ENCODE measurements around the gene SFN. TPM values are rescaled to one million over a fixed set of nuclear protein-coding genes. Genes with fewer than 3 reads are reported as not detected.
"Not testable (repeated sequence)": the region's sequence is repeated elsewhere in the genome, so short reads cannot be mapped to it uniquely, and the experiment has no call there.

Gene SFN
- total RNA-seq, 1 donor from 2014 or later, result not detected

DNA sequence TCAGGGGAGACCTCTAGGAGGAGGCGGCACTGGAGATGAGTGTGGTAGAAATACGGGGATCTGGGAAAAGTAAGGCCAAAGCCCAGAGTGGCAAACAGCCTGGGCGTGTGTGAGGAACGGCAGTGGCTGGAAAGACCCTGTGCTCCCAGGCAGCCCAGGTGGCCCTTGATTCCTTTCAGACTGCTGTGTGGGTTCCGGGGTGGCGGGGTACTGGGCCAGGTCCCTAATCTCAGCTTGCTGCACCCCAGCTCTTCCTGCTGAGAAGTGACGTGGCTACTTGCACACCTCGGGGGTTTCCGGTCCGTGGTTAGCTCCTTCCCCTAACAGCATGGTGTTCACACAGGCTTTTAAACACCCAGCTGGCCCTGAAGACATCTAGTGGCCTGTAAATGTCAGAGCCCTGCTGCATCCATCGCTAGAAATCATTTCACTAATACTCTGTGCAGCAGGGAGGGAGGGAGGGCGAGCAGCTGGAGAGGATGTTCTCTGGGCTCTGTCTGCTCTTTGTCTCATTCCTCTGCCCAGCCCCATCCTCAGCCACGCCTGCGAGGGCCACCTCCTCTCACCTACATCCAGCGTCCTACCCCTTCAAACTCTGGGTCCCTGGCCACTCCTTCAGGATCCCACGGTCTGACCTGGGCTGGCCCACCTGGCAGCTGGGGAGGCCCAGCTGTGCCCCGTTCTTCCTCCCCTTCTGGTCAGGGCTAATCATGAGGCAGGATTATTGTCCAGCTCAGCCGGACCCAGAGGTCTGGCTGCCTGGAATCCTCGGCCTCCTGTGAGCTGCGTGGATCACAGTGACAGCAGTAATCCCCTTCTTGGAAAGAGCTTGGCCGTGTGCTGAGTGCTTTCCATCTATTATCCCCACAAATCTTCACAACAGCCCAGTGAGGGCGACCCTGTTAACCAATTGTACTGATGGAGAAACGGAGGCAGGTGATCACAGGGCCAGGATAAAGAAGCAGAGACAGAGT, 29.2 kb upstream of the SFN start:
- Mint-ChIP-seq H3K36me3 (ENCODE audit: low read depth) (peaks cover 26% of the 10 kb centered on the region), H3K9me3 (ENCODE audit: low read depth) (no peaks in the 10 kb centered on the region), H3K4me3 (ENCODE audit: unreplicated experiment) (no peak overlapping the region), H3K27ac (ENCODE audit: unreplicated experiment) (no peak overlapping the region), H3K4me1 (ENCODE audit: low read depth) (peaks cover 9% of the 10 kb centered on the region), H3K27me3 (ENCODE audit: low read depth) (no peaks in the 10 kb centered on the region)
- no peak for DNase-seq (ENCODE audit: low spot score)
- TF ChIP-seq, protein P1, sequence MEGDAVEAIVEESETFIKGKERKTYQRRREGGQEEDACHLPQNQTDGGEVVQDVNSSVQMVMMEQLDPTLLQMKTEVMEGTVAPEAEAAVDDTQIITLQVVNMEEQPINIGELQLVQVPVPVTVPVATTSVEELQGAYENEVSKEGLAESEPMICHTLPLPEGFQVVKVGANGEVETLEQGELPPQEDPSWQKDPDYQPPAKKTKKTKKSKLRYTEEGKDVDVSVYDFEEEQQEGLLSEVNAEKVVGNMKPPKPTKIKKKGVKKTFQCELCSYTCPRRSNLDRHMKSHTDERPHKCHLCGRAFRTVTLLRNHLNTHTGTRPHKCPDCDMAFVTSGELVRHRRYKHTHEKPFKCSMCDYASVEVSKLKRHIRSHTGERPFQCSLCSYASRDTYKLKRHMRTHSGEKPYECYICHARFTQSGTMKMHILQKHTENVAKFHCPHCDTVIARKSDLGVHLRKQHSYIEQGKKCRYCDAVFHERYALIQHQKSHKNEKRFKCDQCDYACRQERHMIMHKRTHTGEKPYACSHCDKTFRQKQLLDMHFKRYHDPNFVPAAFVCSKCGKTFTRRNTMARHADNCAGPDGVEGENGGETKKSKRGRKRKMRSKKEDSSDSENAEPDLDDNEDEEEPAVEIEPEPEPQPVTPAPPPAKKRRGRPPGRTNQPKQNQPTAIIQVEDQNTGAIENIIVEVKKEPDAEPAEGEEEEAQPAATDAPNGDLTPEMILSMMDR (IDR thresholded peaks at IDR 0.05), result no peak

- H3K4me1 Mint-ChIP-seq (ENCODE audit: low read depth); H3K4me3 Mint-ChIP-seq (ENCODE audit: unreplicated experiment); DNase-seq (ENCODE audit: low spot score); H3K9me3 Mint-ChIP-seq (ENCODE audit: low read depth); H3K27ac Mint-ChIP-seq (ENCODE audit: unreplicated experiment); H3K27me3 Mint-ChIP-seq (ENCODE audit: low read depth): not testable (repeated sequence)
- peaks cover 25% of the 10 kb centered on the region for H3K36me3 Mint-ChIP-seq (ENCODE audit: low read depth)
Observed at GRCh38 chr1:26837665-26838064, 25.3 kb upstream of the SFN start.

GRCh38 chr1:26838474-26839338, 24.2 kb upstream of the SFN start:
- DNase-seq (ENCODE audit: low spot score), result no peak
- Mint-ChIP-seq H3K36me3 (ENCODE audit: low read depth) (peaks cover 19% of the 10 kb centered on the region), H3K9me3 (ENCODE audit: low read depth) (no peaks in the 10 kb centered on the region), H3K27me3 (ENCODE audit: low read depth) (no peaks in the 10 kb centered on the region), H3K27ac (ENCODE audit: unreplicated experiment) (peak overlapping the region; percentile 45), H3K4me3 (ENCODE audit: unreplicated experiment) (no peak overlapping the region), H3K4me1 (ENCODE audit: low read depth) (peaks cover 6% of the 10 kb centered on the region)
- TF ChIP-seq, protein P1 (IDR thresholded peaks at IDR 0.05), result no peak

DNA sequence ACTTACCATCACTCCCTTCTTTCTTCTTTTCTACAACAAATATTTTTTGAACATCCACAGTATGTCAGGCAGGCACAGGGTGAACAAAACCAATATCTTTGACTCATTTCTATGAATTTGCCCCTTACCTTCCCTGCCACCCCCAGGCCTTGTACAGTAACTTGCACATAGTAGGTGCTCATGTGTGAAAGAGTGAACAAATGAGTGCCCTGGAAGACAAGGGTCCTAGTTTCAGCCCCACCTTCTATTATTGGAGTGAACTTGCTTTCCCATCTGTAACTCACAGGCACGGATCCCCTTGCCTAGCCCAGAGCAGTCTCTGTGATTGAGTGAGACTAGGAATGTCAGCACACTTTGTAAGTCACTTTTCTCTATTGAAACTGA, 23.6 kb upstream of the SFN start:
- no peak for DNase-seq (ENCODE audit: low spot score)
- H3K27ac Mint-ChIP-seq (ENCODE audit: unreplicated experiment), result peak overlapping the region; percentile 45
- H3K36me3 Mint-ChIP-seq (ENCODE audit: low read depth), result peaks cover 14% of the 10 kb centered on the region
- no peak overlapping the region for H3K4me3 Mint-ChIP-seq (ENCODE audit: unreplicated experiment)
- no peaks in the 10 kb centered on the region for H3K9me3 Mint-ChIP-seq (ENCODE audit: low read depth)
- no peaks in the 10 kb centered on the region for H3K27me3 Mint-ChIP-seq (ENCODE audit: low read depth)
- H3K4me1 Mint-ChIP-seq (ENCODE audit: low read depth), result peaks cover 6% of the 10 kb centered on the region
- TF ChIP-seq, protein P1 (IDR thresholded peaks at IDR 0.05), result no peak

DNA sequence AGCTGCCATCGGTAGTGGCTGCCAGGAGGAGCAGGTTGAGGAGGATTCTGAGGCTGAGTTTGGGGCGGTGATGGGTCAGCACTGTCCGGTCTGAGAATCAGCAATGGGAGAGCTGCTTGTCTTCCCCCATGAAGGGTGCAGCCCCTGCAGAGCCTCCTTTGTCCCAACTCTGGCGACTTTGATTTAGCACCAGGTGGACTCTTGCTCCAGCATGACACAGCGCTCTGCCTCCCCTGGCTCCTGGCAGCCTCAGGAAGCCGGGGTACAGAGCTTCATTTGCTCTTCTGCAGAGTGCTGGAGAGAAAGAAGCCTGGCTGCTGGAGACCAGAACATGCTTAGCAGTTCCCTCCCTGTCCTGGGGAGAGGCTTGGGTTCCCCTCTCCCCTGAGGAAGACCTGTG, 23.2 kb upstream of the SFN start:
- TF ChIP-seq, protein P1 (IDR thresholded peaks at IDR 0.05), result no peak
- no peak overlapping the region for H3K27ac Mint-ChIP-seq (ENCODE audit: unreplicated experiment)
- DNase-seq (ENCODE audit: low spot score), result no peak
- H3K9me3 Mint-ChIP-seq (ENCODE audit: low read depth), result no peaks in the 10 kb centered on the region
- H3K4me1 Mint-ChIP-seq (ENCODE audit: low read depth), result peaks cover 6% of the 10 kb centered on the region
- H3K27me3 Mint-ChIP-seq (ENCODE audit: low read depth), result no peaks in the 10 kb centered on the region
- H3K4me3 Mint-ChIP-seq (ENCODE audit: unreplicated experiment), result no peak overlapping the region
- peaks cover 10% of the 10 kb centered on the region for H3K36me3 Mint-ChIP-seq (ENCODE audit: low read depth)
